Measurements from ENCODE around the gene SPEM3. TPM values are rescaled to one million over a fixed set of nuclear protein-coding genes. Genes with fewer than 3 reads are reported as not detected.

Gene SPEM3
- total and polyA plus RNA-seq, 2 of the 13 experiments (the other 11 are each of a cell fraction or from before 2014, with no cell fraction given): not detected

DNA sequence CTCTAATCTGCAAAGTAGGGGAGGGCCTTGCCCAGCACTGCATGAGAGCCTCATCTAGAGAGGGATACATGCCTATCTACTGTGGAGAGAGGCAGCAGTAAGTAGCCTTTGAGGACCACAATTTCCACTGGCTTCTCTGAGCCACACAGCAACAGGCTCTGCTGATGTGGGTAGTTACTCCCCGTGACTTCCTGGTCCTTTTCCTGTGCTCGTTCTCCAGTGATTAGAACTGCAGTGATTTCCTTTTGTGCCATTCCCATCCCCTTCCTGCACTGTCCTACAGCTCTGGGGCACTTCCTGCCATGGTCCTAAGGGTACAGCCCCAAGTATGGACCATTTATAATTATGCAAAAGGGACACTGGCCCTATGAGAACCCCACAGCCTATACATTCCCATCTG lies 37.4 kb upstream of the SPEM3 start:
- Histone ChIP-seq H3K27me3 (ENCODE audit: control insufficient read depth in 1 of 2, insufficient read depth in 2 of 2, low read length in 2 of 2) (no peaks in the 10 kb centered on the region), H3K9me3 (ENCODE audit: low read length) (no peaks in the 10 kb centered on the region), H3K4me2 (ENCODE audit: low read depth, low read length) (no peak overlapping the region), H3K4me1 (ENCODE audit: insufficient read depth, low read length) (peaks cover 14% of the 10 kb centered on the region), H3K36me3 (replicated peaks in 1 of 2; ENCODE audit: control insufficient read depth in 1 of 2, insufficient read depth in 2 of 2, low read length in 2 of 2) (peaks cover 0 to 2% of the 10 kb centered on the region in 2 experiments; a peak in 2 of 5 replicates), H3K79me2 (ENCODE audit: insufficient read depth, low read length) (no peaks in the 10 kb centered on the region), H3K9ac (ENCODE audit: insufficient read depth, low read depth, low read length) (no peak overlapping the region), H3K27ac (ENCODE audit: extremely low read length, insufficient read depth, low read length) (no peak overlapping the region), H4K20me1 (ENCODE audit: insufficient read depth, low read length) (no peaks in the 10 kb centered on the region), H2AFZ (ENCODE audit: low read length) (no peak overlapping the region), H3K4me3 (replicated peaks in 1 of 3; ENCODE audit: insufficient read depth in 1 of 3, low read depth in 2 of 3, low read length in 3 of 3) (no peak overlapping the region)
- WGBS (ENCODE audit: low lambda C conversion rate): 91% methylated on average over 2 of the region's 2 CpGs
- no peak for FAIRE-seq
- in situ Hi-C loops (cut with HindIII; ENCODE audit: extremely low pct_ligation_motif_present, low pct_unique_long_range_greater_than_20kb) (no loop called here), intact Hi-C loops (cut with micrococcal nuclease; ENCODE audit: unreplicated experiment) (no loop called here)
- CTCF ChIA-PET (ENCODE audit: low intra/inter-chr PET ratio, low total read pairs): no interaction called here
- POLR2A ChIA-PET: no interaction called here
- ATAC-seq: no peak
- BruUV-seq (replicated peaks): no TSS peak
- DNase-seq (ENCODE audit: low spot score): no peak
- TF ChIP-seq, protein P1, sequence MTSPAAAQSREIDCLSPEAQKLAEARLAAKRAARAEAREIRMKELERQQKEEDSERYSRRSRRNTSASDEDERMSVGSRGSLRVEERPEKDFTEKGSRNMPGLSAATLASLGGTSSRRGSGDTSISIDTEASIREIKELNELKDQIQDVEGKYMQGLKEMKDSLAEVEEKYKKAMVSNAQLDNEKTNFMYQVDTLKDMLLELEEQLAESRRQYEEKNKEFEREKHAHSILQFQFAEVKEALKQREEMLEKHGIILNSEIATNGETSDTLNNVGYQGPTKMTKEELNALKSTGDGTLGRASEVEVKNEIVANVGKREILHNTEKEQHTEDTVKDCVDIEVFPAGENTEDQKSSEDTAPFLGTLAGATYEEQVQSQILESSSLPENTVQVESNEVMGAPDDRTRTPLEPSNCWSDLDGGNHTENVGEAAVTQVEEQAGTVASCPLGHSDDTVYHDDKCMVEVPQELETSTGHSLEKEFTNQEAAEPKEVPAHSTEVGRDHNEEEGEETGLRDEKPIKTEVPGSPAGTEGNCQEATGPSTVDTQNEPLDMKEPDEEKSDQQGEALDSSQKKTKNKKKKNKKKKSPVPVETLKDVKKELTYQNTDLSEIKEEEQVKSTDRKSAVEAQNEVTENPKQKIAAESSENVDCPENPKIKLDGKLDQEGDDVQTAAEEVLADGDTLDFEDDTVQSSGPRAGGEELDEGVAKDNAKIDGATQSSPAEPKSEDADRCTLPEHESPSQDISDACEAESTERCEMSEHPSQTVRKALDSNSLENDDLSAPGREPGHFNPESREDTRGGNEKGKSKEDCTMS (CRISPR knock-in tag; conservative IDR thresholded peaks at IDR 0.05): no peak
- TF ChIP-seq FIP1L1 (IDR thresholded peaks at IDR 0.05; ENCODE audit: borderline replicate concordance, insufficient read depth, low read depth, low read length) (no peak), ZNF713 (CRISPR knock-in tag; IDR thresholded peaks at IDR 0.05) (no peak), NFE2 (CRISPR knock-in tag; IDR thresholded peaks at IDR 0.05) (no peak), SMYD3 (CRISPR knock-in tag; IDR thresholded peaks at IDR 0.05) (no peak), ZSCAN22 (CRISPR knock-in tag; IDR thresholded peaks at IDR 0.05) (no peak), ZNF225 (CRISPR knock-in tag; IDR thresholded peaks at IDR 0.05) (no peak), POLR2A (IDR thresholded peaks at IDR 0.05; ENCODE audit: insufficient read depth in 1 of 2, low read depth in 2 of 2, low read length in 2 of 2) (no peak), ZNF772 (CRISPR knock-in tag; IDR thresholded peaks at IDR 0.05) (no peak)
- TF ChIP-seq, protein P2, sequence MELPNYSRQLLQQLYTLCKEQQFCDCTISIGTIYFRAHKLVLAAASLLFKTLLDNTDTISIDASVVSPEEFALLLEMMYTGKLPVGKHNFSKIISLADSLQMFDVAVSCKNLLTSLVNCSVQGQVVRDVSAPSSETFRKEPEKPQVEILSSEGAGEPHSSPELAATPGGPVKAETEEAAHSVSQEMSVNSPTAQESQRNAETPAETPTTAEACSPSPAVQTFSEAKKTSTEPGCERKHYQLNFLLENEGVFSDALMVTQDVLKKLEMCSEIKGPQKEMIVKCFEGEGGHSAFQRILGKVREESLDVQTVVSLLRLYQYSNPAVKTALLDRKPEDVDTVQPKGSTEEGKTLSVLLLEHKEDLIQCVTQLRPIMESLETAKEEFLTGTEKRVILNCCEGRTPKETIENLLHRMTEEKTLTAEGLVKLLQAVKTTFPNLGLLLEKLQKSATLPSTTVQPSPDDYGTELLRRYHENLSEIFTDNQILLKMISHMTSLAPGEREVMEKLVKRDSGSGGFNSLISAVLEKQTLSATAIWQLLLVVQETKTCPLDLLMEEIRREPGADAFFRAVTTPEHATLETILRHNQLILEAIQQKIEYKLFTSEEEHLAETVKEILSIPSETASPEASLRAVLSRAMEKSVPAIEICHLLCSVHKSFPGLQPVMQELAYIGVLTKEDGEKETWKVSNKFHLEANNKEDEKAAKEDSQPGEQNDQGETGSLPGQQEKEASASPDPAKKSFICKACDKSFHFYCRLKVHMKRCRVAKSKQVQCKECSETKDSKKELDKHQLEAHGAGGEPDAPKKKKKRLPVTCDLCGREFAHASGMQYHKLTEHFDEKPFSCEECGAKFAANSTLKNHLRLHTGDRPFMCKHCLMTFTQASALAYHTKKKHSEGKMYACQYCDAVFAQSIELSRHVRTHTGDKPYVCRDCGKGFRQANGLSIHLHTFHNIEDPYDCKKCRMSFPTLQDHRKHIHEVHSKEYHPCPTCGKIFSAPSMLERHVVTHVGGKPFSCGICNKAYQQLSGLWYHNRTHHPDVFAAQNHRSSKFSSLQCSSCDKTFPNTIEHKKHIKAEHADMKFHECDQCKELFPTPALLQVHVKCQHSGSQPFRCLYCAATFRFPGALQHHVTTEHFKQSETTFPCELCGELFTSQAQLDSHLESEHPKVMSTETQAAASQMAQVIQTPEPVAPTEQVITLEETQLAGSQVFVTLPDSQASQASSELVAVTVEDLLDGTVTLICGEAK (IDR thresholded peaks at IDR 0.05): no peak
- TF ChIP-seq, protein P2 (CRISPR knock-in tag; IDR thresholded peaks at IDR 0.05): no peak
- TF ChIP-seq, protein P3, sequence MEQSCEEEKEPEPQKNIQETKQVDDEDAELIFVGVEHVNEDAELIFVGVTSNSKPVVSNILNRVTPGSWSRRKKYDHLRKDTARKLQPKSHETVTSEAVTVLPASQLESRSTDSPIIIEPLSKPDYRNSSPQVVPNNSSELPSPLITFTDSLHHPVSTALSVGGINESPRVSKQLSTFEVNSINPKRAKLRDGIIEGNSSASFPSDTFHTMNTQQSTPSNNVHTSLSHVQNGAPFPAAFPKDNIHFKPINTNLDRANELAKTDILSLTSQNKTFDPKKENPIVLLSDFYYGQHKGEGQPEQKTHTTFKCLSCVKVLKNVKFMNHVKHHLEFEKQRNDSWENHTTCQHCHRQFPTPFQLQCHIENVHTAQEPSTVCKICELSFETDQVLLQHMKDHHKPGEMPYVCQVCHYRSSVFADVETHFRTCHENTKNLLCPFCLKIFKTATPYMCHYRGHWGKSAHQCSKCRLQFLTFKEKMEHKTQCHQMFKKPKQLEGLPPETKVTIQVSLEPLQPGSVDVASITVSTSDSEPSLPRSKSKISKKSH (CRISPR knock-in tag; IDR thresholded peaks at IDR 0.05; ENCODE audit: borderline replicate concordance): no peak

Measured in HepG2 (cell line).